Activated naive CD4-positive, alpha-beta T cell treated with anti-CD3 and anti-CD28 coated beads, Interleukin-2, amount 10 ng/mL, durations not matched to agents 7 days and 5 days (primary cell): ENCODE results near the gene INPP1.

Source experiments
- CTCF ChIA-PET: fragments of 350-600 bp; sonication (Branson Sonifier 250); formaldehyde crosslinking; loops from one replicate; lab custom pipeline; 2021; ENCODE audit warnings: antibody characterized with exemption; lab: Charles Lee
- DNase-seq: peaks from one replicate; pipeline ENCODE4 v3.0.0-alpha.2; 2020
- H3K27ac Mint-ChIP-seq: one replicate; pipeline ENCODE4 v1.8.0; 2021; ENCODE audit warnings: mild to moderate bottlenecking, moderate library complexity, mixed read lengths
- H3K27me3 Mint-ChIP-seq: one replicate; pipeline ENCODE4 v1.8.0; 2021; ENCODE audit warnings: mild to moderate bottlenecking, mixed read lengths
- H3K36me3 Mint-ChIP-seq: one replicate; pipeline ENCODE4 v1.8.0; 2021; ENCODE audit warnings: mixed read lengths
- H3K4me1 Mint-ChIP-seq: one replicate; pipeline ENCODE4 v1.8.0; 2021; ENCODE audit warnings: mixed read lengths
- H3K4me3 Mint-ChIP-seq: one replicate; pipeline ENCODE4 v1.8.0; 2021; ENCODE audit warnings: mild to moderate bottlenecking, moderate library complexity, mixed read lengths
- H3K9me3 Mint-ChIP-seq: one replicate; pipeline ENCODE4 v1.8.0; 2021; ENCODE audit warnings: mixed read lengths

Gene INPP1

DNA sequence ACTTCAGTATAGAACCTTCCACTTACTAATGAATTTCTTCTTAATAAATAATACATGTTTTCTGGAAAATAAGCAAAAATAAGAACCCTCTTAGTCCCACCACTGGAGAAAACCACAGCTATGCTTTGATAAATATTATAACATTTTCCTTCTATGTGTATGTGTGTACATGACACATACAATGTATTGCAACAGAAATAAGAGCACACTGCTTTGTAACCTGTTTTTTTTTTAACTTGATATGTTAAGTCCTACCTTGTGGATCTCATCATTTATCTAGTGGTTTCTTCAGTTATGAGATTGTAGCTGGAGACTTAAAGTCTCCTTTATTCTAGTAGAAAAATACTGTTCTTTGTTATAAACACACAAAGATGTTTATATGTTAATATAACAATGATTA is 17.2 kb downstream of the INPP1 start:
- Mint-ChIP-seq H3K9me3 (no peaks in the 10 kb centered on the region), H3K36me3 (no peaks in the 10 kb centered on the region)

DNA sequence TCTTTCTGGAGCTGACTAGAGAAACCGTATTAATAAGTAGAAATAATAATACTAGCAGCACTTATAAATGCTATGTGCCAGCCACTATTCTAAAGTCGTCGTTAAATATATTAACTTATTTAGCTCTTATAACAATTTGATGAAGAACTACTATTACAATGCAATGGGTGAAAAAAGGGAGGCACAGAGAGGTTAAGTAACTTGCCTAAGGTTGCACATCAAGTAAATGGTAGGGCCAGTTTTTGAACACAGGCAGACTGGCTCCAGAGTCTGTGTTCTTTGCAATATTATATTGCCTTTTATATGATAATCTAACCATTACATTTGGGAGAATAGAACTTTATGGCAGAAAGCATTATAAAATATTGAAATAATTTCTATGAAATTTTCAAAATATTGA is 17.6 kb downstream of the INPP1 start:
- H3K27me3 Mint-ChIP-seq, result no peaks in the 10 kb centered on the region
- no peaks in the 10 kb centered on the region for H3K36me3 Mint-ChIP-seq
- DNase-seq, result no peak
- CTCF ChIA-PET, result interaction anchor here (3.3 kb wide), 1 partner anchor 21 kb away, joined by 10 read pairs; no protein-coding TSS in a partner anchor
- no peak overlapping the region for H3K27ac Mint-ChIP-seq
- H3K4me3 Mint-ChIP-seq, result no peak overlapping the region
- peaks cover 25% of the 10 kb centered on the region for H3K4me1 Mint-ChIP-seq
- no peaks in the 10 kb centered on the region for H3K9me3 Mint-ChIP-seq

More for the DNA sequence above, 17.2 kb downstream of the INPP1 start:
- Mint-ChIP-seq H3K27ac (peak overlapping the region; percentile 92), H3K4me3 (peak overlapping the region; percentile 80), H3K27me3 (no peaks in the 10 kb centered on the region), H3K4me1 (peaks cover 25% of the 10 kb centered on the region)
- CTCF ChIA-PET, result interaction anchor here (1.8 to 3.3 kb wide), 2 partner anchors 22 to 700 kb away, joined by 5 to 10 read pairs; no protein-coding TSS in a partner anchor
- DNase-seq, result no peak

- Mint-ChIP-seq H3K9me3 (no peaks in the 10 kb centered on the region), H3K27me3 (no peaks in the 10 kb centered on the region), H3K36me3 (no peaks in the 10 kb centered on the region), H3K27ac (no peak overlapping the region), H3K4me3 (no peak overlapping the region), H3K4me1 (peaks cover 25% of the 10 kb centered on the region)
- DNase-seq, result no peak
- CTCF ChIA-PET, result interaction anchor here (3.3 kb wide), 1 partner anchor 21 kb away, joined by 10 read pairs; no protein-coding TSS in a partner anchor
Observed at GRCh38 chr2:190361572-190361971, 18.2 kb downstream of the INPP1 start.

GRCh38 chr2:190362894-190363293 is 19.5 kb downstream of the INPP1 start:
- H3K27ac Mint-ChIP-seq, result no peak overlapping the region
- H3K4me3 Mint-ChIP-seq, result no peak overlapping the region
- DNase-seq, result no peak
- H3K27me3 Mint-ChIP-seq, result no peaks in the 10 kb centered on the region
- peaks cover 25% of the 10 kb centered on the region for H3K4me1 Mint-ChIP-seq
- H3K36me3 Mint-ChIP-seq, result peaks cover 2% of the 10 kb centered on the region
- no peaks in the 10 kb centered on the region for H3K9me3 Mint-ChIP-seq
- CTCF ChIA-PET, result no interaction called here

DNA sequence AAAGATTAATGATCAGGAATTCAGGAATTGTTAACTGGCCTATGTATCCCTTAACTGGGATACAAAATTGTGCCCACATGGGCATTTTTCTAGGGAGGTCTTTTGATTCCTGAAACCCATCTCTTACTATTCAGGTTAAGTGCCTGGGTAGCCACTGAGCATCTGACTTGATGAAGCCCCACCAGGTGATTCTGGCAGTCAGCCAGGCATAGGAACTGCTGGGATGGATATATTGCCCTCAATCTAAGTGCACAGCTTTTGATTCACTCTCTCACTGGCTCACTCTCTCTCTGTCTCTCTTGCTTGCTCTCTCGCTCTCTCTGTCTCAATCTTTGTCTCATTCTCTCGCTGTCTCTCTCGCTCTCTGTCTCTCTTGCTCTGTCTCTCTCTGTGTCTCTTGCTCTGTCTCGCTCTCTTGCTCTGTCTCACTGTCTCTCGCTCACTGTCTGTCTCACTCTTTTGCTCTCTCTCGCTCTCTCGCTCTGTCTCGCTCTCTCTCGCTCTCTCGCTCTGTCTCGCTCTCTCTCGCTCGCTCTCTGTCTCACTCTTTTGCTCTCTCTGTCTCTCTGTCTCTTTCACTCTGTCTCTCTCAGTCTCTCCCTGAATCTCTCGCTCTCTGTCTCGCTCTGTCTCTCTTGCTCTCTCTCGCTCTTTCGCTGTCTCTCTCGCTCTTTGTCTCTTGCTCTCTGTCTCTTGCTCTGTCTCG is 22.3 kb downstream of the INPP1 start:
- H3K27ac Mint-ChIP-seq, result no peak overlapping the region
- H3K27me3 Mint-ChIP-seq, result no peaks in the 10 kb centered on the region
- H3K4me3 Mint-ChIP-seq, result no peak overlapping the region
- H3K36me3 Mint-ChIP-seq, result peaks cover 12% of the 10 kb centered on the region
- peaks cover 6% of the 10 kb centered on the region for H3K4me1 Mint-ChIP-seq
- H3K9me3 Mint-ChIP-seq, result no peaks in the 10 kb centered on the region
- CTCF ChIA-PET, result no interaction called here
- DNase-seq, result no peak

DNA sequence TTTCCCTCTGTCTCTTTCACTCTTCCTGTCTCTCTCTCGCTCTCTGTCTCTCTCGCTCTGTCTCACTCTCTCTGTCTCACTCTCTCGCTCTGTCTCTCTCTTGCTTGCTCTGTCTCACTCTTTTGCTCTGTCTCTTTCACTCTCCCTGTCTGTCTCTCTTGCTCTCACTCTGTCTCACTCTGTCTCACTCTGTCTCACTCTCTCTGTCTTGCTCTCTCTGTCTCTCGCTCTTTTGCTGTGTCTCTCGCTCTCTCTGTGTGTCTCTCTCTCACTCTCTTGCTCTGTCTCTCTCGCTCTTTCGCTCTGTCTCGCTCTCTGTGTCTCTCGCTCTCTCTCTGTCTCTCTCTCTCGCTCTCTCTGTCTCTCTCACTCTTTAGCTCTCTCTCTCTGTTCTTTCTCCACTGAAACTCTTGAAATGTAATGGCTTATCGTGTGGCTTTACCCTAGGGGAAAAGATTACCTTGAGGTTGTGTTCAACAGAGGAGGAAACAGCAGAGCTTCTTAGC is 22.9 kb downstream of the INPP1 start:
- Mint-ChIP-seq H3K27ac (no peak overlapping the region), H3K9me3 (no peaks in the 10 kb centered on the region)
- CTCF ChIA-PET, result interaction anchor here (1.4 kb wide), 1 partner anchor 22 kb away, joined by 4 read pairs; no protein-coding TSS in a partner anchor

GRCh38 chr2:190367091-190367490 is 23.7 kb downstream of the INPP1 start:
- Mint-ChIP-seq H3K4me1 (peaks cover under 1% of the 10 kb centered on the region), H3K36me3 (peaks cover 12% of the 10 kb centered on the region), H3K4me3 (no peak overlapping the region), H3K27me3 (no peaks in the 10 kb centered on the region), H3K9me3 (no peaks in the 10 kb centered on the region), H3K27ac (no peak overlapping the region)
- DNase-seq, result no peak
- CTCF ChIA-PET, result interaction anchor here (0.7 to 1.5 kb wide), 4 partner anchors 8 to 23 kb away, joined by 3 to 4 read pairs (median 4); no protein-coding TSS in a partner anchor

More for the DNA sequence above, 22.9 kb downstream of the INPP1 start:
- Mint-ChIP-seq H3K36me3 (peaks cover 12% of the 10 kb centered on the region), H3K4me3 (no peak overlapping the region), H3K27me3 (no peaks in the 10 kb centered on the region), H3K4me1 (peaks cover 2% of the 10 kb centered on the region)
- DNase-seq, result no peak

- CTCF ChIA-PET, result interaction anchor here (0.5 to 1.7 kb wide), 5 partner anchors 25 to 309 kb away, joined by 3 to 9 read pairs (median 4); no protein-coding TSS in a partner anchor
- peaks cover 12% of the 10 kb centered on the region for H3K36me3 Mint-ChIP-seq
- H3K9me3 Mint-ChIP-seq, result no peaks in the 10 kb centered on the region
- no peaks in the 10 kb centered on the region for H3K27me3 Mint-ChIP-seq
- no peak overlapping the region for H3K27ac Mint-ChIP-seq
- no peaks in the 10 kb centered on the region for H3K4me1 Mint-ChIP-seq
- DNase-seq, result no peak
- H3K4me3 Mint-ChIP-seq, result no peak overlapping the region
Observed at GRCh38 chr2:190369635-190370034, 26.2 kb downstream of the INPP1 start.

- no peak overlapping the region for H3K4me3 Mint-ChIP-seq
- DNase-seq, result no peak
- H3K36me3 Mint-ChIP-seq, result no peaks in the 10 kb centered on the region
- no peaks in the 10 kb centered on the region for H3K4me1 Mint-ChIP-seq
- CTCF ChIA-PET, result interaction anchor here (1.0 kb wide), 1 partner anchor 305 kb away, joined by 3 read pairs; no protein-coding TSS in a partner anchor
- H3K27ac Mint-ChIP-seq, result no peak overlapping the region
- peaks cover 5% of the 10 kb centered on the region for H3K27me3 Mint-ChIP-seq
- no peaks in the 10 kb centered on the region for H3K9me3 Mint-ChIP-seq
Observed at GRCh38 chr2:190376083-190376482, 32.7 kb downstream of the INPP1 start.

DNA sequence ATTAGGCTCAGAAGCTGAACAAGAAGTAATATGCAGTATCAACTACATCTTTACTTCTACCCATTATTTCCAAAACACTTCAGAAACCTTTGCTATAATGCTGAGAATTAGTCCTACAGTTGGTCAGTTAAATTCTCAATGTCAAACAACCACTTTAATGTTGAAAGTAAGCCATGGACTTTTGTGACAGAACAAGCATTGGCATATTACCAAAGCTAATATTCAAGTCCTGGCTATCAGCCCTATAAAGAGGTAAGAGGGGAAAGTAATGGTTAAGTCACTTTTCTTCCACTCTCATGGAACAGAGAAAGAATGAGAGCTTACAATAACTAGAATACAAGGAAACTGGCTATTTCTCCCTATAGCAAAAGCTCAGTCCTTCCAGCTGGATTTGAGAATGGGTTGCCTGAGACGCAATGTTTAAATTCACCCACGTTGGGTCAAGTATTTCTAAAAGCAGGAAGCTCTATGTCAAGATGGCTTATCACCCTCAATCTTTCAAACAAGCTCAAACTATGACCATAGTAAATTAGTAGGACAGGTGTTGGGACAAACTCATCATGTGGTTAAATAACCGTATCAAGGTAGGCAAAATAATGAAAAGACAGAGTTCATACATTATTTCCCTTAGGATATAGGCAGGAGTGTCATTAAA is 33.3 kb downstream of the INPP1 start:
- Mint-ChIP-seq H3K27me3 (peaks cover 5% of the 10 kb centered on the region), H3K4me3 (no peak overlapping the region), H3K9me3 (no peaks in the 10 kb centered on the region), H3K27ac (no peak overlapping the region), H3K4me1 (no peaks in the 10 kb centered on the region), H3K36me3 (no peaks in the 10 kb centered on the region)
- CTCF ChIA-PET, result interaction anchor here (1.0 to 1.2 kb wide), 2 partner anchors 9 to 304 kb away, joined by 3 read pairs; no protein-coding TSS in a partner anchor
- no peak for DNase-seq

DNA sequence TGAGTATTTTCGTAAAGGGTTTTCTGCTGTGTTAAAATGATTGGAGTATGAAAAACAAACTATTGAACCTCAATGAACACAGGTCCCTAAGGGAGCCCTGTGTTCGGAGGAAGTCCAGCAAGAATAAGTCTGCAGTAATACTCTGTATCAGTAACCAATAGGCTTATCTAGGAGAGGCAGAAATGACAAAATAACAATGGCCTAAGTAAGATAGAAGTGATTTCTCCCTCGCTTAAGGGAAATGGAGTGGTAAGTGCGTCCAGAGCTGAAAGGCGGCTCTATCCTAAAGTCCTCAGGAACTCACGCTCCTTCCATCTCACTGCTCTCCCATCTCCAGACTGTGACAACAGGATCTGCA is 35.5 kb downstream of the INPP1 start:
- H3K36me3 Mint-ChIP-seq, result no peaks in the 10 kb centered on the region
- no peaks in the 10 kb centered on the region for H3K9me3 Mint-ChIP-seq
- H3K27me3 Mint-ChIP-seq, result peaks cover 5% of the 10 kb centered on the region
- CTCF ChIA-PET, result no interaction called here
- H3K4me3 Mint-ChIP-seq, result no peak overlapping the region
- no peaks in the 10 kb centered on the region for H3K4me1 Mint-ChIP-seq
- no peak for DNase-seq
- H3K27ac Mint-ChIP-seq, result no peak overlapping the region

- DNase-seq, result no peak
- Mint-ChIP-seq H3K36me3 (no peaks in the 10 kb centered on the region), H3K4me3 (no peak overlapping the region), H3K9me3 (no peaks in the 10 kb centered on the region), H3K27ac (no peak overlapping the region), H3K27me3 (peaks cover 5% of the 10 kb centered on the region), H3K4me1 (no peaks in the 10 kb centered on the region)
- CTCF ChIA-PET, result interaction anchor here (1.0 to 1.5 kb wide), 2 partner anchors 300 to 423 kb away, joined by 3 read pairs; no protein-coding TSS in a partner anchor
Observed at GRCh38 chr2:190379249-190379964, 36.0 kb downstream of the INPP1 start.

DNA sequence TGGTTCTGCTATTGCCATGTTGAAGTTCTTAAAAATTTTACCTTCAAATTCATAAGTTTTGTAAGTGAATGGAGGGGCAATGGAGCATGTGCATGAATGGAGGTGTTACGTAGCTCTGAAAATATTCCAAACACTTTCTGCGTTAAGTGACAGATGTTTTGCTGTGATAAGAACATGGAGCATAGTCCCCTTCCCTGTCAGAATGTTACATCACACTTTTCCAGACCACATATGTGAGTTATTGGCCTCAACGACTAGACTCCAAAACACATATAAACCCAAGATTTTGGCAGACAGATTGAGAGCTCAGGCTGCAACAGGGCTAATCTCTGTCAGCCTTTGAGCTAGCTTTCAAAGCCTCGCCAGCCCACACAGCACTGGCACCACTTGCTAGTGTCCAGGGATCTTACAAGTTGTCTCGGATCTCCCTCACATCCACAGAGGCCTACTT is 37.6 kb downstream of the INPP1 start:
- H3K27me3 Mint-ChIP-seq, result peaks cover 5% of the 10 kb centered on the region
- H3K9me3 Mint-ChIP-seq, result no peaks in the 10 kb centered on the region
- CTCF ChIA-PET, result interaction anchor here (0.9 to 3.2 kb wide), 6 partner anchors 20 to 425 kb away, joined by 3 to 28 read pairs (median 4); no protein-coding TSS in a partner anchor
- no peaks in the 10 kb centered on the region for H3K36me3 Mint-ChIP-seq
- H3K27ac Mint-ChIP-seq, result no peak overlapping the region
- DNase-seq, result no peak
- H3K4me1 Mint-ChIP-seq, result no peaks in the 10 kb centered on the region
- no peak overlapping the region for H3K4me3 Mint-ChIP-seq
